ENCODE data around the gene CENPN. TPM values are rescaled to one million over a fixed set of nuclear protein-coding genes. Genes with fewer than 3 reads are reported as not detected.

Gene CENPN
- total RNA-seq, 1 donor from 2014 or later: 8.4 TPM

DNA sequence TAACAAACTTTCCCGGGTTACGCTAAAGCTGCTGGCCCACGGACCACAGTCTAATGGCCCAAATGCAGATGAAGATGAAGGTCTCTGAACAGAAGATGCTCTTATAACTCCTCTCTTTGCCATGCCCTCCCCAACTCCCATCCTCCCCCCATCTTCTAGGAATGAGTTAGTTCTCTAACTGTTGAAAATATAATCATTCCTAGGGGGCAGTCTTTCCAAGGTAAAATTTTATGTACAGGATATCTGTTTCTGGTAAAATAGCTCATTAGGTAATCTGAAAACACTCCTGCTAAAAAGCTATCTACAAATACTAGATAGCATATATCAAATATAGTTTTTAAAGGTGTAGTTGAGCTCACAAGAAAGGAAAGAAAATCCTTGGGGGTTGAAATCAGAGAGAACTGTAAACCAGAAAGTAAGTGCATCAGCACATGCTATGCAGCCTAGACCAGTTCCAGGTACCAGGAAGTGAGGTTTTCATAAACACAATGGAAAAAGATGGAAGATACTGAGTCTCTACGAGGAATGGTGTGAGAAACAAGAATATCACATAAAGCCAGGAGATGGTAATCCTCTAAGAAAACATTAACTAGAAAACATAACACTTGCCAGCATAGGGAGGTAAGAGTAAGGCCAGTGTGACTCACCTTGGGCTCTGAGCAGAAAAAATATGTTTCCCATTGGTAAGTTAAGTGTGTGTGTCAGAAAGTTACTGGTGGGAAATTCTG, 38.5 kb upstream of the CENPN start:
- ATAC-seq (no peak), DNase-seq (no peak)
- Histone ChIP-seq H3K4me1 (no peaks in the 10 kb centered on the region), H3K27ac (no peak overlapping the region), H3K4me3 (no peak overlapping the region), H3K9me3 (no peaks in the 10 kb centered on the region), H3K27me3 (no peaks in the 10 kb centered on the region), H3K36me3 (no peaks in the 10 kb centered on the region)
- intact Hi-C loops (cut with DNase I): no loop called here
- TF ChIP-seq, protein P1, sequence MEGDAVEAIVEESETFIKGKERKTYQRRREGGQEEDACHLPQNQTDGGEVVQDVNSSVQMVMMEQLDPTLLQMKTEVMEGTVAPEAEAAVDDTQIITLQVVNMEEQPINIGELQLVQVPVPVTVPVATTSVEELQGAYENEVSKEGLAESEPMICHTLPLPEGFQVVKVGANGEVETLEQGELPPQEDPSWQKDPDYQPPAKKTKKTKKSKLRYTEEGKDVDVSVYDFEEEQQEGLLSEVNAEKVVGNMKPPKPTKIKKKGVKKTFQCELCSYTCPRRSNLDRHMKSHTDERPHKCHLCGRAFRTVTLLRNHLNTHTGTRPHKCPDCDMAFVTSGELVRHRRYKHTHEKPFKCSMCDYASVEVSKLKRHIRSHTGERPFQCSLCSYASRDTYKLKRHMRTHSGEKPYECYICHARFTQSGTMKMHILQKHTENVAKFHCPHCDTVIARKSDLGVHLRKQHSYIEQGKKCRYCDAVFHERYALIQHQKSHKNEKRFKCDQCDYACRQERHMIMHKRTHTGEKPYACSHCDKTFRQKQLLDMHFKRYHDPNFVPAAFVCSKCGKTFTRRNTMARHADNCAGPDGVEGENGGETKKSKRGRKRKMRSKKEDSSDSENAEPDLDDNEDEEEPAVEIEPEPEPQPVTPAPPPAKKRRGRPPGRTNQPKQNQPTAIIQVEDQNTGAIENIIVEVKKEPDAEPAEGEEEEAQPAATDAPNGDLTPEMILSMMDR (IDR thresholded peaks at IDR 0.05): no peak

DNA sequence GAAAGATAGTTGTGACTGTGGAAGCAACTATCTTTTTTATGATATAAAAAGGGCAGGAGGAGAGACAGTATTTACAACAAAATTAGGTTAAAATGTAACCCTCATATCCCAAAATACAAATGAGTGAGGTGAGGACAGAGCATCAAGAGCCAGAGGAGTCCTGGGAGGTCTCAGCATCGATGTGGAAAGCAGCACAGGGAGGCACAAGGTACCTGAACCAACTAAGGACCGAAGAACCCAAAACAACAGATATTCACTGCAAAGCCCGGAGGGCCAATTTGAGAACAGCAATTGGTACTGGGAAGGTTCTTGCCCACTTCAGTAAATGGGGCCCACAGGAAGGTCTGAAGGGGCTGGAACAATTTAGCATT, 37.9 kb upstream of the CENPN start:
- no peaks in the 10 kb centered on the region for H3K9me3 ChIP-seq
- H3K27ac ChIP-seq: no peak overlapping the region
- no peak overlapping the region for H3K4me3 ChIP-seq
- ATAC-seq: no peak
- TF ChIP-seq, protein P1 (IDR thresholded peaks at IDR 0.05): no peak
- no peaks in the 10 kb centered on the region for H3K36me3 ChIP-seq
- intact Hi-C loops (cut with DNase I): no loop called here
- H3K4me1 ChIP-seq: no peaks in the 10 kb centered on the region
- no peak for DNase-seq
- H3K27me3 ChIP-seq: no peaks in the 10 kb centered on the region

- Histone ChIP-seq H3K27me3 (no peaks in the 10 kb centered on the region), H3K4me3 (no peak overlapping the region), H3K36me3 (peaks cover 8% of the 10 kb centered on the region), H3K27ac (no peak overlapping the region), H3K9me3 (no peaks in the 10 kb centered on the region), H3K4me1 (no peaks in the 10 kb centered on the region)
- intact Hi-C loops (cut with DNase I): no loop called here
- TF ChIP-seq, protein P1 (IDR thresholded peaks at IDR 0.05): no peak
- ATAC-seq (no peak), DNase-seq (no peak)
These were observed 35.2 kb upstream of the CENPN start for GRCh38 chr16:80971819-80972218.

DNA sequence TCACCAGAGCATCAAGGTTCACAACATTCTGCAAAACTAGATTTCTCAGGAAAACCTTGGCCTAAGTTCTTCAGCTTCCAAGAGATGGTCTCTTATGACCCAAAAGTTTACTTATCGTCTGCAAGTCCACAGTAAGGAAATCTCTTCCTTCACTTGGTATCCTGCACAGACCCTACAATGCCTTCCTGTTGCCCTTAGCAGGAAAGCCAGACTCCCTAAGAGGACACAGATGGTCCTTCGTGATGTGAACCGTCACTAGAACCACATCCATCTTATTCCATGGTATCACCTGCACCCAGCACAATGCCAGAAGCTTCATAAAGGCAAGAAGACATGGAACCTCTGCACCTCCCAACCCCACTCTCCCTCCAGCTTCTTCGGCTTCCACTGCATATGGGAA, 34.4 kb upstream of the CENPN start:
- intact Hi-C loops (cut with DNase I): no loop called here
- Histone ChIP-seq H3K9me3 (no peaks in the 10 kb centered on the region), H3K36me3 (peaks cover 8% of the 10 kb centered on the region), H3K27me3 (no peaks in the 10 kb centered on the region), H3K27ac (no peak overlapping the region), H3K4me3 (no peak overlapping the region), H3K4me1 (no peaks in the 10 kb centered on the region)
- ATAC-seq (no peak), DNase-seq (no peak)
- TF ChIP-seq, protein P1 (IDR thresholded peaks at IDR 0.05): no peak

DNA sequence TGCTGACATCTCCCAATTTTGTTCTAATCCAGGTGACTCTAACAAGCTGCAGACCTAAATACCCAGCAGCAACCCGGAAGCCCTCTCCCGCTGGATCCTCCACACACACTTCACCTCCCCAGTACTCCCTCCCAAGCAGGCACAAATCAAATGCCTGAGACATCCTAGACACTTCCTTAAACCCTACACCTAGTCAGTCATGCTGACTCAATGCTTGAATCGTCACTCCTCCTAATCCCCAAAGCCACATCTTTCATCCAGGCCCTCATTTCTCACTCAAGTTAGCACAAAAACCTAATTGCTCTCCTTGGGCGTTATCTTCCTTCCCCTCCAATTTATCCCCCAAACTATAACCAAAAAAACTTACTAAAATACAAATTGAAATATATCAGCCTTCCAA, 33.0 kb upstream of the CENPN start:
- DNase-seq (no peak), ATAC-seq (no peak)
- H3K27ac ChIP-seq: no peak overlapping the region
- TF ChIP-seq, protein P1 (IDR thresholded peaks at IDR 0.05): no peak
- no peak overlapping the region for H3K4me3 ChIP-seq
- intact Hi-C loops (cut with DNase I): no loop called here
- peaks cover 8% of the 10 kb centered on the region for H3K36me3 ChIP-seq
- no peaks in the 10 kb centered on the region for H3K27me3 ChIP-seq
- no peaks in the 10 kb centered on the region for H3K4me1 ChIP-seq
- no peaks in the 10 kb centered on the region for H3K9me3 ChIP-seq

Data from upper lobe of right lung (tissue), 1 donor.